CD4-positive, alpha-beta T cell treated with Interleukin-12 subunit alpha and Interleukin-12 subunit beta, for 1 hour (primary cell): ENCODE data around the gene MAP2.

Experiments
- DNase-seq: peaks from one replicate; pipeline ENCODE4 v3.0.0-alpha.2; 2020

The MAP2 gene

DNA sequence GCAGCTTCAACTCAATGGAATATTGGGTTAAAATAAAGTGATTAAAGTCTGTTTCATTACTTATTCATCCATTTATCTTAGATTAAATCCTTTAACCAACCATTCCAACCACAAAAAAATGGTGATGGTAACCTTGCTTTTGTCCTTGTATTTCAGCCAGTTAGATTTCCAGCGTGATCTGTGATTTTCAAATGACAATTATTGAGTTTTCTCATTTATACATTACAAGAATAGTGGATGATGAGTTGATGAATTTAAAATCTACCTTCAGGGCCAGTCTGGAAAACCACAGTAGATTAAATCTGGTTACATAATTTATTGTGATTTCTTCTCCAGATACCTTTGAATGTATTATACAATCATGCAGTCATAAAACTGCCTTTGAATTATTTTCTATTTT is 318.1 kb downstream of the MAP2 start:
- DNase-seq, result no peak

DNA sequence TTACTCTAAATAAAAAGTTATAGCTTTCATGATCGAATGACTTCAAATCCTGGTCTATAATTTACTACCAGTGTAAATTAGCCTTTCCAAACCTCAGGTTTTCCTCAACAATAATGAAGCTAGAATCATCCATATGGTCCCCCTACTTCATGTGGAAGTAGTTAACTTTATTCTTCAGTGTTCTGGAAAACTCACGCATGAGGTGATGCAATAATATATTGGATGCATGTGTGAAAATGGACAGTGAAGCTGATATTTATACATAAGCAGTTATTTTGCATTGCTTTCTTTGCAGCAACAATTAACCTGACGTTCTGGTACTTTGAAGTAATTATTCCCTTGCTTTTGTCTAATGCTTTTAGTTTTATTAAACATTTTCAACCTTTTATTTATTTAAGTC is 329.2 kb downstream of the MAP2 start:
- DNase-seq, result no peak

DNA sequence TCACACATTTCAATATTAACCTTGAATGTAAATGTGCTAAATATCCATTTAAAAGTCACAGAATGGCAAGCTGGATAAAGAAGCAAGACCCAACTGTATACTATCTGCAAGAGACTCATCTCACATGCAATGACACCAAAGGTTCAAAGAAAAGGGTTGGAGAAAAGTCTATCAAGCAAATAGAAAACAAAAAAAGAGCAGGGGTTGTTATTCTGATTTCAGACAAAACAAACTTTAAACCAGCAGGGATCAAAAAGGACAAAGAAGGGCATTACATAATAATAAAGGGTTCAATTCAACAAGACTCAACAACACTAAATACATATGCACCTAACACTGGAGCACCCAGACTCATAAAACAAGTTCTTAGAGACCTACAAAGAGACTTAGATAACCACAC is 333.3 kb downstream of the MAP2 start:
- no peak for DNase-seq

DNA sequence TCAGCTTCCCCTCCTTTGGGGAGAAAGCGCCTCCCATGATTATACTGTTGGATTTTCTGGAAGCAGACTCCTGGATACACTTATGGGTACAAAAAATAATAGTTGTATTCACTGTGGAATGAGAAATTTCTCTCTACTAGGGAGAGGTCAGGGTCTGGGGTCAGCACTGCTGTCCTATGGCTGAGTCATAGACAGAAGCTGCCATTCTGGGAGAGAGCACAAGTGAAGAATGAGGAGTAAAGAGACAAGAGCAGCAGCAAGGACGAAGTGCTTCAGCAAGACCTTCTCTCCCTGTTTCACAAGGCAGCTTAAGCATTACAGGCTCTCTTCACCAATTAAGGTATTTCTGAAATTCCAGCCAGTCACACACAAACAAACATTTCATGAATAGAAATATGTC is 337.7 kb downstream of the MAP2 start:
- DNase-seq, result no peak

DNA sequence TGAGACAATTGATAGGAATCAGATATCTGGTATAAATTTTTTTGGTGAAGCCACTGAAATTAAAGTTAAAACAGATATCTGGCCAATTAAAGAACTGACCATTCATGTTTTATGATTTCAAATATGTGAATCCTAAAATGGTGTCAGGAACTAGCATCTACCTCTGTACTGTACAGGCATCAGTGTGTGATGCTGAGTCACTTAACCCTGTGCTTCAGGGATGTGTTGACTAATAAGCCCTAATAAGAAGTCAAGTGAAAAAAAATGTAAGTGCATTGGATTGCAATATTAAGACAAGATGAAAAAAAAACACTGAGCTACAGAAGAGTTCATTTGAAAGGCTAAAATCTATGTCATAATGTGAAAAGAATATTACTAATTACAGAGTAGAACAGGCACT is 338.7 kb downstream of the MAP2 start:
- no peak for DNase-seq

DNA sequence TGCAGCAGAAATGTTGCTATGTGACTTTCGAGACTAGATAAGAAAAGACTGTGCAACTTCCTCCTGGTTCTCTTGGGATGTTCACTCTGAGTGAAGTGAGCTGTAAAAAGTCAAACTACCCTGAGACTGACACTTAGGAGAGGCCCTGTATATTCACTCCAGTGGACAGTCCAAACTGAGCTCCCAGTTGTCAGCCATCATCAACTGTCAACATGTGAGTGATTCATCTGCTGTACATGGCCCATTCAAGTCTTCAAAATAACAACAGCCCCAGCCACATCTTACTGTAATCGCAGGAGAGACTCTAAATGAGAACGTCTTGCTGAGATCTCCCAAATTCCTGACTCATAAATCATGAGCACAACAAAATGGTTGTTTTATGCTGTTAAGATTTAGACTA is 339.3 kb downstream of the MAP2 start:
- no peak for DNase-seq

DNA sequence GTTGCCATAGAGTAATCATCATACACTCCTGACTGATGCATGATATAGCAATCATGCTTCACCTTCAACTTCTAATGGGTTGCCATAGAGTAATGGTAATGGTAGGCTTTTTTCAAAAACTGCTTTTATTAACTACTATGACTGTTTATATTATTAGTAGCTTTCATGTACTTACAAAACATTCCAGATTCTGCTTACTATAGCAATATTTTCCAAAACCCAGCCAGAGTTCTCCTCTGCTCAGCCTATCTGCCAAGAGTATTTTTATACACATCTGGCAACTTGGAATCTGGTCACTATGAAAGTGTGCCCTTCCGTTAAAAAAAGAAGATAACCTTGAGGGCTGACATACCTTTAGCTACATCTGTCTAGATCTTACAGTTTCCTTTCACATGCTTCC is 342.8 kb downstream of the MAP2 start:
- no peak for DNase-seq

DNA sequence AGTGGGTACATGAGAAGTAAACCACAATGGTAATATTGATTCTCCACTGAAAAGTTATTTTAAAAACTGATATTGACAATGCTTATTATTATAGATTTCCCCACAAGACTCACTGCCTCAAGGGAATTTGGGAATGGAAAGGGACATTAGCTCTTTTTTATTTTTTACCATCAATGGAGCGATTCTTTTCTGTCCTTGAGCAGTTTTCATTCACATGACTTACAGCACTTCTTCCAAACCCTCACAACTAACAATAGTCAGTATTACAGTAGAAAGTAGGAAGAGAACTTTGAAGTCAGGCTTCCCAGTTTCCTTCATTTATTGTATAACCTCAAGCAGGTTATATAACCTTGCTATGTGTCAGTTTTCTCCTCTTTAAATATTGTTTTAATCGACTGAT is 343.5 kb downstream of the MAP2 start:
- no peak for DNase-seq

DNA sequence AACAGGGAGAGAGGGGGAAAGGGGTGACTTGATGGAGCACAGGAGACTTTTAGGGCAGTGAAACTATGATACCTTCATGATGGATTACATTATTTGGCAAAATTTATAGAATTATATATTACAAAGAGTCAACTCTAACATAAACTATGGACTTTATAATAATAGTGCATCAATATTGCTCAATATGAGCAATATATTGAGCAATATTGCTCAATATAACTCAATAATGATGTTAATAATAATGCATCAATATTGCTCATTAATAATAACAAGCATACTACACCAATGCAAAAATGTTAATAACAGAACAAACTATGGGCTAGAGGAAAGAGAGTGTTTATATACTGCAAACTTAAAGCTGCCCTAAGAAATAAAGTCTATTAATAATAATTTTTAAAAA is 344.7 kb downstream of the MAP2 start:
- DNase-seq, result no peak

DNA sequence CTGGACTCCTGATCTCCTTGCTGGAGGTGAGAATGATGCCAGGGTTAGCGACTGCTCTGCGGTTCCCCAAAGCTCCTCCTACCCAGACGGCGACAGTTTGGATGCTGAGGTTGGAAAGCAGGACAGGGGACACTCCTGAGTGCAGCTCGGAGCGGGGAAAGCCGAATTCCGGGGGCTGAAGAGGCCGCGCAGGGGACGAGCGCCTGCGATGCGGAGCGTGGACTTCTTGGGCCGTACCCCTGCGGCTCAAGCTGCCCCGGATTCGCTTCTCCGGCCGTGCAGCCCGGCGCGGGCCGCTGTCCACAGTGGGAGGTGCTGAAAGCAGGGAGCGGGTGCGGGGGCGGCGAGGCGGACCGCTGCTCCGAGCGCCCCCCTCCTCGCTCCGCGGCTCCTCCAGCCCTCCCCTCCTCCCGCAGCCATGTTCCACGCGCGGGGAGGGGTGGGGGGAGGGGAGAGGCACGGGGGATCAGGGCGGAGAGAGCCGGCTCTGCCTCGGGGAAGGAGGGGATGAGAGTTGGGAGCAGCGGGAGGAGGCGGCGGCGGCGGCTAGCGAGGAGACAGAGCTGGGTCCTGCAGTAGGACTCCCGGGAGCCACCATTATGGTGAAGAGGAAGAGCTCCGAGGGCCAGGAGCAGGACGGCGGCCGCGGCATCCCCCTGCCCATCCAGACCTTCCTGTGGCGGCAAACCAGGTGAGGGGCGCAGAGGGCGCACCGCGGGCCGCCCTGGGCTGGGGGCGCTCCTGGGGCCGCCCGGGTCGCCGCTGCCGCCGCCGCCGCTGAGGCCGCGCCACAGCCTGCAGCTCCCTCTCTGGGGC is 347.8 kb downstream of the MAP2 start, which contains the start of gene UNC80:
TSS of gene UNC80 (plus strand) at position 359 of the 816 bp plus-strand sequence. CDS start at position 600, 241 bp downstream.
- DNase-seq, result no peak

DNA sequence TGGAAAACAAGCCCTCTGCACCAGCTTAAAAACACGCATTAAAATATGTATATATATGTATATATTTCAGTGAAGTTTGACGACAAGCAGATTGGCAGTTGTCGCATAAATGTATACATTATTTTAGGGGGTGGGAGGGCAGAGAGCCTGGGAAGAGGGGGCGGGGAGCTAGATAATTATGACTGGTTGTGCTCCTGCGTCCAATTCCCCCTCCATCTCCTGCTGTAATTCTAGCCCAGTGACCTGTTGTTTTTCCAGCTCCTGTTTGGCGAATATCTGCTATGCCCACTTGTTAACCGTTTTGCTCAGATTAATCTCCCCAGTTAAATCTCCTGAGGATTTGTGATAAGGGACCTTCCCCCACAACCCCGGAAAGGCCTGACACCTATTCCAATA is 348.4 kb downstream of the MAP2 start:
- DNase-seq, result no peak

DNA sequence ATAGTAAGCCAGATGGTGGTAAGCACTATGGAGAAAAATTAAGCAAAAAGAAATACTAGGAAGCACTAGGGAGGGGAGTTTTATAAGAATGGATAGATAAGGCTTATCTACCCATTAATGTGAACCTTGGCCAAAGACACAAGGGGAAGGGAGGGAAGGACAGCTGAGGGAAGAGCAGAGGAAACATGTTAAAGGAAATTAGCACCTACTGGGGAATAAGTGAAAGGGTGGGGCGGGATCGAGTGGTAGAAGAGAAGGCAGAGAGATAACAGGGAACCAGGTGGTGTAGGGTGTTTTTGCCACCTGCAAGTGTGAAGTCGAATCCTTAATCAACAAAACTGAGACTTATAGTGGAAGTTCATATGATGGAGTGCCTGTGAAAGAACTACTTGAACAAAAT is 349.5 kb downstream of the MAP2 start:
- DNase-seq, result no peak
